Left renal pelvis (tissue), 4 donors: ENCODE measurements around the gene ZNF202. TPM values are rescaled to one million over a fixed set of nuclear protein-coding genes. Genes with fewer than 3 reads are reported as not detected.
"Not testable (repeated sequence)": the region's sequence is repeated elsewhere in the genome, so short reads cannot be mapped to it uniquely, and the experiment has no call there.

Experiments
- DNase-seq, 4 donors: peaks; one replicate each; pipeline ENCODE4 v3.0.0-alpha.2; 2013; ENCODE audit warnings: low read depth in 4 of 4, low spot score in 3 of 4
- polyA plus RNA-seq, 4 donors: library from polyadenylated mRNA; unstranded; fragments of 120-200 nt; gene quantifications; one replicate each; pipeline ENCODE4 v1.2.1, GENCODE V29; 2013; ENCODE audit not compliant: insufficient read length in 4 of 4

The ZNF202 gene
- polyA plus RNA-seq, 4 donors, result 16.1 to 22.4 (median 17.9) TPM

- DNase-seq, result peak in 1 of 4 donors; percentile 1
Measured at GRCh38 chr11:123742031-123742723, 717 bp upstream of the ZNF202 start.

- no peak for DNase-seq
Measured at GRCh38 chr11:123740787-123741158, 687 bp downstream of the ZNF202 start.

- no peak for DNase-seq
Measured at GRCh38 chr11:123738374-123738773, 3.1 kb downstream of the ZNF202 start.

- no peak for DNase-seq
Measured at GRCh38 chr11:123736769-123737168, 4.7 kb downstream of the ZNF202 start.

- DNase-seq, result no peak
Measured at GRCh38 chr11:123729602-123730001, 11.9 kb downstream of the ZNF202 start.

GRCh38 chr11:123725995-123726655 is 15.3 kb downstream of the ZNF202 start:
- no peak for DNase-seq

GRCh38 chr11:123719452-123719851 is 22.0 kb downstream of the ZNF202 start:
- DNase-seq, result no peak

- DNase-seq, result no peak
Measured at GRCh38 chr11:123718469-123718868, 23.0 kb downstream of the ZNF202 start.

- no peak for DNase-seq
Measured at GRCh38 chr11:123718063-123718462, 23.4 kb downstream of the ZNF202 start.

- not testable (repeated sequence) for DNase-seq
Measured at GRCh38 chr11:123712627-123713026, 28.8 kb downstream of the ZNF202 start.

GRCh38 chr11:123707606-123708205 is 33.8 kb downstream of the ZNF202 start:
- DNase-seq, result peak in 3 of 4 donors; percentile 31 to 50 (median 37)

- DNase-seq, result no peak
Measured at GRCh38 chr11:123707206-123707605, 34.3 kb downstream of the ZNF202 start.

- DNase-seq, result no peak
Measured at GRCh38 chr11:123704341-123704740, 37.1 kb downstream of the ZNF202 start.

GRCh38 chr11:123702696-123703095 is 38.8 kb downstream of the ZNF202 start:
- no peak for DNase-seq

GRCh38 chr11:123702139-123702538 is 39.3 kb downstream of the ZNF202 start:
- DNase-seq, result no peak

- no peak for DNase-seq
Measured at GRCh38 chr11:123700772-123701171, 40.7 kb downstream of the ZNF202 start.

- no peak for DNase-seq
Measured at GRCh38 chr11:123698546-123699127, 42.8 kb downstream of the ZNF202 start.

- no peak for DNase-seq
Measured at GRCh38 chr11:123696183-123696582, 45.3 kb downstream of the ZNF202 start.

GRCh38 chr11:123695231-123695630 is 46.2 kb downstream of the ZNF202 start:
- no peak for DNase-seq

GRCh38 chr11:123694551-123694950 is 46.9 kb downstream of the ZNF202 start:
- DNase-seq, result no peak

- DNase-seq, result no peak
Measured at GRCh38 chr11:123692961-123693360, 48.5 kb downstream of the ZNF202 start.

GRCh38 chr11:123690485-123690884 is 51.0 kb downstream of the ZNF202 start:
- DNase-seq, result no peak
